Lower leg skin (tissue), 3 donors: ENCODE data around the gene RNF157.

Experiments
- CTCF ChIP-seq, 3 donors: fragments of 450-650 bp; IDR thresholded peaks; one replicate each; pipeline ENCODE4 v1.5.1; 2016; ENCODE audit warnings: antibody characterized with exemption in 3 of 3, mild to moderate bottlenecking in 3 of 3, moderate library complexity in 2 of 3
- POLR2A ChIP-seq, 2 donors: fragments of 450-650 bp; IDR thresholded peaks; one replicate each; pipeline ENCODE4 v1.6.1; 2016 to 2017; ENCODE audit warnings: antibody characterized with exemption in 2 of 2, mild to moderate bottlenecking in 1 of 2, moderate library complexity in 1 of 2

DNA sequence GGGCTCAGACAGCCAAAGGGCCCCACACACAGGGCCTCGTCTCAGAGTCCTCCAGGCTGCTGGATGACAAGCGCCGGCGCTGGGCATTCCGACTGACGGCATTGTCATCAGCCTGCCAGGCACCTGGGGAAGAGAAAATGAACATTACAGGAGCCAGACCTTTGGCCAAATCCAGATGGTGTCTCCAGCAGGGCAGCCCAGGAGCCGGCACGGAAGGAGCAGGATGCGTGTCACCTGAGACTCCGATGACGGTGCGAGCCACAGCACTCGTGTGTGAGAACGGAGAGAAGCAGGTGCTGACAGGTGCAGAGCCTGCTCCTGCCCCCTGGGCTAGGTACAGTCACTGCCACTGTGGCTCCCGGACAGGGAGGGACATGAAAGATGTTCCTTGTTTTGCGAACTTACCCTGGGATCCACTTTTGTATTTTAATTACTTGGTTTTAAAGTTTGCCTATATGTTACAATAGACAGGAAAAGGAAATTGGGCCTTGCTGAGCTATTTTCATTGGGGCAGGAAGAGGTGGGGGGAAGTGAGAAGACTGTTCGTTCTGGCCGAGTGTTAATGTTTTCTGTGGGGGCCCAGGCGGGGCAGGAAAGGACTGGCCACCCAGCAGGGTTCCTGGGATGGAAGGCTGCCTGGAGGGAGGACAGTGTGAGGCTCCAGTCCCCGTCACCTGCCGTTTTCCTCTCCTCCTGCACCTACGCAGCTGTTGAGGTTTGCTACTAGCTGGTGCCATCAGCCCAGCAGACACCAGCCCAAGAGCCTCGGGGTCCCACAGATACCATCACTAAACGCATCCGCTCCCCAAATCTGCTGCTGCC is 94.9 kb downstream of the RNF157 start:
- TF ChIP-seq CTCF (IDR thresholded peaks at IDR 0.05), result no peak
- TF ChIP-seq POLR2A (IDR thresholded peaks at IDR 0.05), result no peak
